ENCODE data around the gene STK32B.
"Not testable (repeated sequence)": the region's sequence is repeated elsewhere in the genome, so short reads cannot be mapped to it uniquely, and the experiment has no call there.

STK32B gene

GRCh38 chr4:5030927-5031326 is 20.4 kb upstream of the STK32B start:
- no peak for DNase-seq

- DNase-seq = no peak
Measured at GRCh38 chr4:5032813-5033212, 18.5 kb upstream of the STK32B start.

GRCh38 chr4:5033281-5033841 is 17.9 kb upstream of the STK32B start:
- no peak for DNase-seq

GRCh38 chr4:5034206-5034605 is 17.1 kb upstream of the STK32B start:
- no peak for DNase-seq

GRCh38 chr4:5036239-5036638 is 15.0 kb upstream of the STK32B start:
- DNase-seq = no peak

- no peak for DNase-seq
Measured at GRCh38 chr4:5037553-5038551, 13.4 kb upstream of the STK32B start.

GRCh38 chr4:5039800-5040199 is 11.5 kb upstream of the STK32B start:
- no peak for DNase-seq

- no peak for DNase-seq
Measured at GRCh38 chr4:5040856-5041620, 10.2 kb upstream of the STK32B start.

GRCh38 chr4:5041699-5042098 is 9.6 kb upstream of the STK32B start:
- DNase-seq = no peak

- no peak for DNase-seq
Measured at GRCh38 chr4:5043579-5043978, 7.7 kb upstream of the STK32B start.

- no peak for DNase-seq
Measured at GRCh38 chr4:5044341-5044740, 6.9 kb upstream of the STK32B start.

GRCh38 chr4:5045097-5045496 is 6.2 kb upstream of the STK32B start:
- DNase-seq = no peak

GRCh38 chr4:5048721-5049120 is 2.6 kb upstream of the STK32B start:
- no peak for DNase-seq

- peak; percentile 10 for DNase-seq
Measured at GRCh38 chr4:5050520-5051277, 581 bp upstream of the STK32B start.

GRCh38 chr4:5052204-5052702 is 973 bp downstream of the STK32B start:
- DNase-seq = no peak

- no peak for DNase-seq
Measured at GRCh38 chr4:5052726-5053425, 1.6 kb downstream of the STK32B start.

- DNase-seq = no peak
Measured at GRCh38 chr4:5054532-5054931, 3.3 kb downstream of the STK32B start.

- no peak for DNase-seq
Measured at GRCh38 chr4:5055411-5055810, 4.1 kb downstream of the STK32B start.

GRCh38 chr4:5066101-5066500 is 14.8 kb downstream of the STK32B start:
- DNase-seq = no peak

- not testable (repeated sequence) for DNase-seq
Measured at GRCh38 chr4:5066968-5067367, 15.7 kb downstream of the STK32B start.

GRCh38 chr4:5067908-5068307 is 16.6 kb downstream of the STK32B start:
- no peak for DNase-seq

GRCh38 chr4:5069901-5070300 is 18.6 kb downstream of the STK32B start:
- no peak for DNase-seq
